KMS-11 (cell line): ENCODE results near the gene TBC1D19.
"Not testable (repeated sequence)": the region's sequence is repeated elsewhere in the genome, so short reads cannot be mapped to it uniquely, and the experiment has no call there.

Experiments used
- H2AFZ ChIP-seq: fragments of 200-600 bp; sonication (generic); 2 replicates; pipeline ENCODE4 v1.6.1; 2016; ENCODE audit warnings: antibody characterized with exemption, mixed run types, low read depth
- H3K27ac ChIP-seq: fragments of 200-600 bp; sonication (generic); 2 replicates; pipeline ENCODE4 v1.6.1; 2016; ENCODE audit warnings: mild to moderate bottlenecking, mixed run types
- H3K27me3 ChIP-seq: fragments of 200-600 bp; sonication (generic); 2 replicates; pipeline ENCODE4 v1.6.1; 2017; ENCODE audit warnings: mild to moderate bottlenecking, low read depth, mixed run types, moderate library complexity; ENCODE audit not compliant: insufficient read depth
- H3K36me3 ChIP-seq: fragments of 200-600 bp; sonication (generic); 2 replicates; pipeline ENCODE4 v1.6.1; 2017; ENCODE audit warnings: mild to moderate bottlenecking, mixed run types; ENCODE audit not compliant: insufficient read depth
- H3K4me1 ChIP-seq: fragments of 200-600 bp; sonication (generic); 2 replicates; pipeline ENCODE4 v1.6.1; 2016; ENCODE audit warnings: mild to moderate bottlenecking, low read depth, mixed run types; ENCODE audit not compliant: poor library complexity, severe bottlenecking
- H3K4me2 ChIP-seq: fragments of 200-600 bp; sonication (generic); 2 replicates; pipeline ENCODE4 v1.7.0; 2016; ENCODE audit warnings: mild to moderate bottlenecking, mixed run types
- H3K4me3 ChIP-seq: fragments of 200-600 bp; sonication (generic); IDR thresholded peaks from 2 replicates; pipeline ENCODE4 v1.6.1; 2017; ENCODE audit warnings: low read depth, low read length, mixed read lengths; ENCODE audit not compliant: insufficient read depth
- H3K79me2 ChIP-seq: fragments of 200-600 bp; sonication (generic); 2 replicates; pipeline ENCODE4 v1.6.1; 2016; ENCODE audit warnings: low read depth, mixed run types; ENCODE audit not compliant: insufficient read depth
- H3K9ac ChIP-seq: fragments of 200-600 bp; sonication (generic); 2 replicates; pipeline ENCODE4 v1.6.1; 2016; ENCODE audit warnings: mild to moderate bottlenecking, mixed run types
- H4K20me1 ChIP-seq: fragments of 200-600 bp; sonication (generic); 2 replicates; pipeline ENCODE4 v1.6.1; 2016; ENCODE audit warnings: mild to moderate bottlenecking, mixed run types; ENCODE audit not compliant: insufficient read depth
- TF ChIP-seq, protein P1 (sequence below): fragments of 200-600 bp; sonication (generic); conservative IDR thresholded peaks from 2 replicates; pipeline ENCODE4 v1.6.1; 2017; ENCODE audit warnings: low read depth, mild to moderate bottlenecking, antibody characterized with exemption, low read length, moderate library complexity, mixed read lengths

Gene TBC1D19

DNA sequence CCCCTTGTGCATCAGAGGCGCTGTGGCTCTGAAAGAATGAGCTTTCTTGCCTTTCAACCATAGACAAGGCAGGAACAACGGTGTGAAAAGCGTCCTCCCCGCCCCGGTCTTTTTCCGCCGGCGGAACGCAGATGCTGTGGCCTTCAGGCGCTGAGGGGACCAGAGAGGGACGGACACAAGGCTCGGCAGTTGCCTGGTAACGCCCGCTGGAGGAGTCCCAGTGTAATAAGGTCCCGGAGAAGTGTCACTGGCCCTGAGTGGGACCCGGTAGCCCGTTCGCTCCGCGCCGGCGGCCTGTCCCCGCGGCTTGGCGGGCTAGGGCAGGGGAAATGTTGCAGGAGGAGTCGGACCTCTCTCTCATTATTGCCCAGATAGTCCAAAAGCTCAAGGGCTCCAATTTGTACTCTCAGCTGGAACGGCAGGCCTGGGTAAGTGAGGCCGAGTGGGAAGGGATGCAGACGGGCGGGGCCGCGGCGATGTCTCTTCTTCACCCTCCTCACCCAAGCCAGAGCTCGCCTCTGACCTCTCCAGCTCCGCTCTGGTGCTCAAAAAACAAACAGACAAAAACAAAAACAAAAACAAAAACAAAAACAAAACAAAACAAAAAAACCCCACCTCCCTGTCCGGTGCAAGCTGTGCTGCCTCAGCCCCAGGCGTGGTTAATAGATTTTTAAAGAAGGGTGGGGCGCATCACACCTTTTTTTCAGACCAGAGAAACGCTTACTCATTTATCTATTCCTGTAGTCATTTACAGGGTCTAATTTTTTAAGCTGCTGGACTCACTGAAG, at the start of gene TBC1D19:
Gene TBC1D19 (plus strand): TSS at position 220 of the 788 bp plus-strand sequence. CDS start 110 bp downstream, at position 330.
- peaks cover 5% of the 10 kb centered on the region for H3K4me1 ChIP-seq
- H3K4me3 ChIP-seq, result peak within 1 kb of the TSS; percentile 53
- H3K9ac ChIP-seq, result peak within 1 kb of the TSS; percentile 49; the same call in 1 of the 2 replicates
- peak within 1 kb of the TSS; percentile 88 for H3K4me2 ChIP-seq
- TF ChIP-seq, protein P1, sequence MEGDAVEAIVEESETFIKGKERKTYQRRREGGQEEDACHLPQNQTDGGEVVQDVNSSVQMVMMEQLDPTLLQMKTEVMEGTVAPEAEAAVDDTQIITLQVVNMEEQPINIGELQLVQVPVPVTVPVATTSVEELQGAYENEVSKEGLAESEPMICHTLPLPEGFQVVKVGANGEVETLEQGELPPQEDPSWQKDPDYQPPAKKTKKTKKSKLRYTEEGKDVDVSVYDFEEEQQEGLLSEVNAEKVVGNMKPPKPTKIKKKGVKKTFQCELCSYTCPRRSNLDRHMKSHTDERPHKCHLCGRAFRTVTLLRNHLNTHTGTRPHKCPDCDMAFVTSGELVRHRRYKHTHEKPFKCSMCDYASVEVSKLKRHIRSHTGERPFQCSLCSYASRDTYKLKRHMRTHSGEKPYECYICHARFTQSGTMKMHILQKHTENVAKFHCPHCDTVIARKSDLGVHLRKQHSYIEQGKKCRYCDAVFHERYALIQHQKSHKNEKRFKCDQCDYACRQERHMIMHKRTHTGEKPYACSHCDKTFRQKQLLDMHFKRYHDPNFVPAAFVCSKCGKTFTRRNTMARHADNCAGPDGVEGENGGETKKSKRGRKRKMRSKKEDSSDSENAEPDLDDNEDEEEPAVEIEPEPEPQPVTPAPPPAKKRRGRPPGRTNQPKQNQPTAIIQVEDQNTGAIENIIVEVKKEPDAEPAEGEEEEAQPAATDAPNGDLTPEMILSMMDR, result no peak
- H3K27me3 ChIP-seq, result no peaks in the 10 kb centered on the region
- H3K36me3 ChIP-seq, result no peaks in the 10 kb centered on the region
- H3K79me2 ChIP-seq, result no peaks in the 10 kb centered on the region
- H3K27ac ChIP-seq, result peak within 1 kb of the TSS; percentile 53
- no peaks in the 10 kb centered on the region for H4K20me1 ChIP-seq
- H2AFZ ChIP-seq, result peak within 1 kb of the TSS; percentile 77

- Histone ChIP-seq H3K4me3 (no peak overlapping the region), H3K79me2 (no peaks in the 10 kb centered on the region), H3K4me1 (no peaks in the 10 kb centered on the region), H3K9ac (no peak overlapping the region), H3K4me2 (no peak overlapping the region), H4K20me1 (no peaks in the 10 kb centered on the region), H2AFZ (no peak overlapping the region), H3K27me3 (no peaks in the 10 kb centered on the region), H3K27ac (no peak overlapping the region), H3K36me3 (no peaks in the 10 kb centered on the region)
- TF ChIP-seq, protein P1, result no peak
Observed at GRCh38 chr4:26542991-26543390, 40.9 kb upstream of the TBC1D19 start.

DNA sequence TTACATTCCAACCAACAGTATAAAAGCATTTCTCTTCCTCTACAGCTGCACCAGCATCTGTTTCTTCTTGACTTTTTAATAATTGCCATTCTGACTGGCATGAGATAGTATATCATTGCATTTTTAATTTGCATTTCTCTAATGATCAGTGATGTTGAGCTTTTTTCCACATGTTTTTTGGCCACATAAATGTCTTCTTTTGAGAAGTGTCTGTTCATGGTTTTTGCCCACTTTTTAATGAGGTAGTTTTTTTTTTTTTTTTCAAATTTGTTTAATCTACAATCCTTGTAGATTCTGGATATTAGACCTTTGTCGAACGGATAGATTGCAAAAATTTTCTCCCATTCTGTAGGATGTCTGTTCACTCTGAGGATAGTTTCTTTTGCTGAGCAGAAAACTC, 39.5 kb upstream of the TBC1D19 start:
- H3K4me3 ChIP-seq, result no peak overlapping the region
- H3K79me2 ChIP-seq, result no peaks in the 10 kb centered on the region
- no peak overlapping the region for H2AFZ ChIP-seq
- H3K27me3 ChIP-seq, result no peaks in the 10 kb centered on the region
- H4K20me1 ChIP-seq, result no peaks in the 10 kb centered on the region
- TF ChIP-seq, protein P1, result no peak
- H3K9ac ChIP-seq, result no peak overlapping the region
- no peaks in the 10 kb centered on the region for H3K36me3 ChIP-seq
- no peak overlapping the region for H3K27ac ChIP-seq
- H3K4me2 ChIP-seq, result no peak overlapping the region
- no peaks in the 10 kb centered on the region for H3K4me1 ChIP-seq

DNA sequence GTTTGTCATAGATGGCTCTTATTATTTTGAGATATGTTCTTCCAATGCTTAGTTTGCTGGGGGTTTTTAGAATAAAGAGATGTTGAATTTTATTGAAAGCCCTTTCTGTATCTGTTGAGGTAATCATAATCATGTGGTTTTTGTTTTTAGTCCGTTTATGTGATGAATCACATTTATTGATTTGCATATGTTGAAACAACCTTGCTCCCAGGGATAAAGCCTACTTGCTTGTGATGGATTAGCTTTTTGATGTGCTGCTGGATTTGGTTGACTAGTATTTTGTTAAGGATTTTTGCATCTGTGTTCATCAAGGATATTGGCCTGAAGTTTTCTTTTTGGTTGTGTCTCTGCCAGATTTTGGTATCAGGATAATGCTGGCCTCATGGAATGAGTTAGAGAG, 35.5 kb upstream of the TBC1D19 start:
- H3K4me3 ChIP-seq, H3K27me3 ChIP-seq, H3K9ac ChIP-seq, H4K20me1 ChIP-seq, H3K4me1 ChIP-seq, H3K36me3 ChIP-seq, H2AFZ ChIP-seq, H3K4me2 ChIP-seq, H3K79me2 ChIP-seq, H3K27ac ChIP-seq: not testable (repeated sequence)

DNA sequence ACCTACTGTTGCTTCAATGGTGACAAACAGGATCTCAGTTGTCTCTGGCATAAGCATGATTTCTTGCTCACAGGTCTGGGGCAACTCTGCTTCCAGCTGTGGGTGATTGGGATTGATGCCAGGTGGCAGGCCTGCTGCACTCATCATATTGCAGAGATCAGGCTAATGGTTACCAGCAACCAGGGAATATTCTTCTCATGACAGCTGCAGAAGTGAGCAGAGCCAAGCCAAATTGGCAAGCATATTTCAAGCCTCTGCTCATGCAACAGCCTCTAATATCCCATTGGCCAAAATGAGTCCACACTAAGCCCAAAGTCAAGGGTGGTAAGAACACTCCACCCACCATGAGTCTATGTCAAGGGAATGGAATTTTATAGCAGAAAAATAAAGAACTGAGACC, 26.7 kb upstream of the TBC1D19 start:
- Histone ChIP-seq H3K4me3 (no peak overlapping the region), H3K27me3 (no peaks in the 10 kb centered on the region), H4K20me1 (no peaks in the 10 kb centered on the region), H3K36me3 (no peaks in the 10 kb centered on the region), H2AFZ (no peak overlapping the region), H3K9ac (no peak overlapping the region), H3K27ac (no peak overlapping the region), H3K79me2 (no peaks in the 10 kb centered on the region), H3K4me1 (no peaks in the 10 kb centered on the region), H3K4me2 (no peak overlapping the region)
- TF ChIP-seq, protein P1, result no peak
